CD4-positive, alpha-beta T cell treated with Interleukin-6 at 100 ng/mL for 8 hours (primary cell): Measurements from ENCODE around the gene PDCD5.
"Not testable (repeated sequence)": the region's sequence is repeated elsewhere in the genome, so short reads cannot be mapped to it uniquely, and the experiment has no call there.

Experiments used
- DNase-seq: peaks from one replicate; pipeline ENCODE4 v3.0.0-alpha.2; 2020; ENCODE audit warnings: mixed read lengths, low spot score

Gene PDCD5, protein sequence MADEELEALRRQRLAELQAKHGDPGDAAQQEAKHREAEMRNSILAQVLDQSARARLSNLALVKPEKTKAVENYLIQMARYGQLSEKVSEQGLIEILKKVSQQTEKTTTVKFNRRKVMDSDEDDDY

DNA sequence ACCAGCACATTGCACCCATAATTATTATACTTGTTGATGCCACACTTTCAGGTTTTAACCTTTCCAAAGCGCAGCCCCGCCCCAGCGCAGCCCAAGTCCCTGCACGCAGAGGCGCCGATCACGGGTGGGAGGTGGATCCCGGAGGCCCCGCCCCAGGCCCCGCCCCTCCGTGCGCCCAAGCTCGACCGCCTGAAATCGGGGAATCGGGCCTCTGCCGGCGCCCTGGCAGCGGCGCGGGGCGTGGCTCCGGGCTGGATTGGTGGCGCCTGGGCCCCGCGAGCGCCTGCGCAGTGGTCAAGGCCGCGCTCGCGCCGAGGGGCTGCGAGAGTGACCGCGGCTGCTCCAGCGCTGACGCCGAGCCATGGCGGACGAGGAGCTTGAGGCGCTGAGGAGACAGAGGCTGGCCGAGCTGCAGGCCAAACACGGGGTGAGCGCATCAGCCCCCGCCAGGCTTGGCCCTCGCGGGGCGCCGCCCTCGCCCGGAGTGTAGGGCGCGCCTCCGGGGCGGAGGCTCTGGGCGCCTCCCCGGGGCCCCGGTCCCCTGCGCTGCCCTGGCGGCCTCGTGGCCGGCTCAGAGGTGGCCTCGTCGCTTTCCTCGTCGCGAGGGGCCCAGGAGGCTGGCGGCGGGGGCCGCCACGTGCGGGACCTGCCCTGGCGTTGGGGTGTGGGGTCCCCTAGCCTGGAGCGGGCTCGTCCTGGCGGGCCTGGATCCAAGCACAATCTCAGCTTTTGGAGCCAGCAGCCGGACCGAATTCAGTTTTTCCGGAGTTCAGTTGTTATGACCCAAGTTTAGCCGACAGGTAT lies at the start of gene PDCD5:
PDCD5 (plus strand) TSS at position 290 of the 804 bp plus-strand sequence; CDS start at position 362, 72 bp downstream.
- DNase-seq = peak; percentile 97

DNA sequence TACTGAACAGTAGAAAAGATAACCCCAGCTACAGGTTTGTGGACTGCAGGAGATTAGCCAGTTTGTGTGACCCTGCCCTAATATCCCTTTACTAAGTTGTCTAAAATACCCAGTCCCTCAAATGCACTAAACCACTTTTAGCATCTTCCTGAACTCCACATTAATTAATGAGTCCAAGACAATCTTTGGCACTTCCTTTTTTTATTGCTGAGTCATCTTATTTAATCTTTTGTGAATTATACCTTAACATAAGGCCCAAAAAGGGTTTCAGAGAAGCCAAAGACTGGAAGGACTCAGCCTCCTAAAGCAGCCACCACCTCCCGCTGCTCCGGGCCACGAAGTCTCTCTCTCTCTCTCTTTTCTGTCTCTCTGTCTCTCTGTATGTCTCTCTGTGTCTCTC lies 48.8 kb upstream of the PDCD5 start:
- no peak for DNase-seq

DNA sequence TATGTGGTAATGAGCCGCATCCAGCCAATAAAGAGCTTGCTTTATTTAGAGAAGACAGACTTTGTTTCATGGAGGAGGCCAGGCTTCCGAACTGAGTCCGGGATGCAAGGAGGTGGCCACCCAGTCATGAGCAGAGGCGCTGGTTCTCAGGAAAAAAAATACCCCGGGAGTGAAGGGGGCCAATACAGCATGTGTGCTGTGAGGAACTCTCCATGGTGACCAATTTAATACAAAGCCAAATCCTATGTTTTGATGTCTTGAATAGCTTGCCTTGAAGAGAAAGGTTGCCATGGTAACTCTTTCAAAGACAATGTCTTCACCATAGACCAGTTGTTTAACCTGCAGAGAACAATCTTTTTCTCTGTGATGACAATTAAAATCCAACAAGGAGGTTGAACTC lies 43.4 kb upstream of the PDCD5 start:
- no peak for DNase-seq

DNA sequence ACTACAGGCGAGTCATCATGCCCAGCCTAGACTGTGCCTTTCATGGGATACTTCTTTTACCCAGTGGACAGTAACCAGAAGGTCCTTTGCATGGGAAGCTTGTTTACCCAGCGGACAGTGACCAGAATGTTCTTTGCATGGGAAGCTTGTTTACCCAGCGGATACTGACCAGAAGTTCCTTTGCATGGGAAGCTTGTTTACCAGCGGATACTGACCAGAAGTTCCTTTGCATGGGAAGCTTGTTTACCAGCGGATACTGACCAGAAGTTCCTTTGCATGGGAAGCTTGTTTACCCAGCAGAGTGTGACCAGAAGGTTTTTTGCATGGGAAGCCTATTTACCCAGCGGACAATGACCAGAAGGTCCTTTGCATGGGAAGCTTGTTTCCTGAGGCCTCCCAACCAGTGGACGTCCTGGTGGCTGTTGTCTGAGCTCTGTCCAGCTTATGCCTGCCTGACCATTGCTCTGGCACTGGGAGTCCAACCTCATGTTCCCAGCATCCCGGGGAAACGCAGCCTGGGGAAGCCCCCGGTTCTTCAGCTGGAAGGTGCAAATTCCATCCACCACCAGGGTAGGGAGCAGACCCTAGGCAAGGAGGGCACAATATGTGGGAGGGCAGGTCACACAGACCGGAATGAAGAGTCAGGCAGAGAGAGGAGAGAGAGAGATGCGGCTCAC lies 41.6 kb upstream of the PDCD5 start:
- no peak for DNase-seq

DNA sequence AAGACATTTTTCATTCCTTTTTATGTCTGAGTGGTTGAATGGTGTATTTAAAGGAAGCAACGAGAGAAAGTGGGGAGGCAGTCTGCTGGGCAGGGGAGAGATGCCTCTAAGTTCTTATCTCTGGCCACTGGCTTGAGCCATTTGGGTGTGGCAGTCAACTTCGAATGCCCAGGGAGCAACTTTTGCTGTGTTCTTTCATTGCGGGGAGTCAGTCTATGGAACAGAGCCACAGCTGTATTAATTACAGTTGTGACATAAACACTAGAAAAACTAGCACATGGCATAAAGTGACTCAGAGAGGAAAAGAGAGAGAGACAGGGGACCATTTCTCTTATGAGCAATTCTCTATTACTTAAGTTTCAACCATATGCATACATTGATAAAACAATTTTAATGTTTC lies 40.4 kb upstream of the PDCD5 start:
- no peak for DNase-seq

DNA sequence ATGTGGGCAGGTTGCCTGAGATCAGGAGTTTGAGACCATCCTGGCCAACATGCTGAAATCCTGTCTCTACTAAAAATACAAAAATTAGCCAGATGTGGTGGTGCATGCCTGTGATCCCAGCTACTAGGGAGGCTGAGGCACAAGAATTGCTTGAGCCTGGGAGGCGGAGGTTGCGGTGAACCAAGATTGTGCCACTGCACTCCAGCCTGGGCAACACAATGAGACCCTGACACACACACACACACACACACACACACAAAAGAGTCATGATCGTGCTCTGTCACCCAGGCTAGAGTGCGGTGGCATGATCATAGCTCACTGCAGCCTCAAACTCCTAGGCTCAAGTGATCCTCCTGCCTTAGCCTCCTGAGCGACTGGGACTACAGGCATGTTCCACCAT lies 39.6 kb upstream of the PDCD5 start:
- not testable (repeated sequence) for DNase-seq

DNA sequence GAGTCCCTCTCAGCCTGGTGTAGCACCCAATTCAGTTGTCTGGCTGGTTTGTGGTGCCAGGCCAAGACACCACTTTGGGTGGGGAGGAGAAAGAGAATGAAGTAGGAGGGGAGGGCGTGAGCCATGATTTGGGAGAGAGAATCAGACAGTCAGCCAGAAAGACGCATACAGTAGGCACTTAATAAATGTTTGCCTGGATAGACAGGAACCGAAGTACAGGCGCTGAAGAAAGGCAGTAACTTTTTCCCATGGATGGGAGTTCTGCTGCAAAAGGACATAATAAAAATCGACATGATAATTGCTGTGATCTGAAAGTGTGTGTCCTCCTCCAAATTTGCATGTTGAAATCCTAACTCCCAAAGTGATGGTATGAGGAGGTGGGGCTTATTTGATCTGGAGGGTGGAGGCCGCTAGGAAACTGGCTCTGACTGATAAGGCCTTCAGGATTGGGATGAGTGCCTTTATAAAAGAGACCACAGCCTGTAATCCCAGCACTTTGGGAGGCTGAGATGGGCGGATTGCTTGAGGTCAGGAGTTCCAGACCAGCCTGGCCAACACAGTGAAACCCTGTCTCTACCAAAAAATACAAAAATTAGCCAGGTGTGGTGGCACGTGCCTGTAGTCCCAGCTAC lies 38.4 kb upstream of the PDCD5 start:
- DNase-seq = no peak

DNA sequence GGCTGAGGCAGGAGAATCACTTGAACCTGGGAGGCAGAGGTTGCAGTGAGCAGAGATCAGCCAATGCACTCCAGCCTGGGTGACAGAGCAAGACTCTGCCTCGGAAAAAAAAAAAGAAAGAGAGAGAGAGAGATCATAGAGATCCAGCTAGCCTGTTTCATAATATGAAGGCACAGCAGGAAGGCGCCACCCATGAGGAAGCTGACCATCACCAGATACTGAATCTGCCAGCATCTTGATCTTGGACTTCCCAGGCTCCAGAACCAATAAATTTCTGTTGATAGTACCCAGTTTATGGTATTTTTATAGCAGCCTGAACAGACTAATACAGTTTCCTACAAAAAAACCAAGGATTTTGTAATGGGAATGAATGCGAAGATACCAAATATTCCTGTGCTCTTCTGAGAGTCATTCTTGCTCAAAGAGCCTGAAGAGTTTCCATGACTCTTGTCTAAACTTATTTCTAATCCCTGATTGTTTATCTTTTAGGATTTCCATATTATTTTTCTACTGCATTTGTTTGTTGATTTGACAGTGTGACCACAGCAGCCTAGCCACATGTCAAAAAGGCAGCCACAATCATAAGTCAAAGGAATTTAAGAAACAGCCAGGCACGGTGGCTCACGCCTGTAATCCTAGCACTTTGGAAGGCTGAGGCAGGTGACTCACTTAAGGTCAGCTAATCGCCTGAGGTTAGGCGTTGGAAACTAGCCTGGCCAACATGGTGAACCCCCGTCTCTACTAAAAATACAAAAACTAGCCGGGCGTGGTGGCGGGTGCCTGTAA lies 37.7 kb upstream of the PDCD5 start:
- no peak for DNase-seq

DNA sequence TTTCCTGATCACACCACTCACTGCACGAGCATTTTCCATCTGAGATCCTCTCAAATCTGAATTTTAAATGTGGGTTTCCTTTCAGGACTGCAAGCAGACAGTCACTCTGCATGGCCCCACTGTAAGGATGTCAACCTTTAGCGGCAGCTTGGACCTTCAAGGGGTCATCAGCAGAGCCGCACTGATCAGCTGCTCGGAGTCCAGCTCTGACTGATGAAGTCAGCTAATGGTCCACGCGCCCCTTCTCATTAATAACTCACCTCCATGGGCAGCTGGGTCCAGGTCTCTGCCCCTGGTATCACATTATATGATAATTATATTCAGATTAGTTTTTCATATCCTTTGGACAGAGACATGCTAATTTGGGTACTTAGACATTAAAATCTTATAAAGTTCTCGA lies 36.1 kb upstream of the PDCD5 start:
- DNase-seq = no peak

DNA sequence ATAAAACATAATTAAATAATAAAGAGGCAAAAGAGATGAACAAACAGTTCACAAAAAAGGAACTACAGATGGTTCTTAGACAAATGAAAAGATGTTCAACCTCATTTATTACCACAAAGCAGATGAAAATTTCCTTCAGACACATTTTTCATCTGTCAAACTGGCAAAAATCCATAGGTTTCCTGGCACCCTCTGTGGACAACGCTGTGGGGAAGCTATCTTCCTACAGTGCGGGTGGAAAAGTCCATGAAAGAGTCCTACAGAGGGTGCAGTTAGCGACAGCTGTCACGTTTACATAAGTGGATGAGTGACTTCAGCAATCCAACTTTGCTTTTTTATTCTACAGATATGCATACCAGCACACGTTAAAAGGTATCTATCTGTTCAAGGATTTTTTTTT lies 30.3 kb upstream of the PDCD5 start:
- DNase-seq = no peak

DNA sequence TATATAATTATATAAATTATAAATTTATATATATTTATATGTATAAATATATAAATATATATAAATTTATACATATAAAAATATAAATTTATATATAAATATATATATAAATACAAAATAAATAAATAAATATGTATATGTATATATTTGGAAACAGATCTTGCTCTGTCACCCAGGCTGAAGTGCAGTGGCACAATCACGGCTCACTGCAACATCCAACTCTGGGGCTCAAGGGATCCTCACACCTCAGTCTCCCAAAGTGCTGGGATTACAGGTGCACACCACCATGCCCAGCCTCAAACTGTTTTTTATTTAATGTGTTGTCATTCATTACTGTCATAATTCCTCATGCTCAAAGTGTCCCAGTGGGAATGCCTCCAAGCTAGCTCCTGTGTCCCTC lies 25.2 kb upstream of the PDCD5 start:
- DNase-seq = no peak

DNA sequence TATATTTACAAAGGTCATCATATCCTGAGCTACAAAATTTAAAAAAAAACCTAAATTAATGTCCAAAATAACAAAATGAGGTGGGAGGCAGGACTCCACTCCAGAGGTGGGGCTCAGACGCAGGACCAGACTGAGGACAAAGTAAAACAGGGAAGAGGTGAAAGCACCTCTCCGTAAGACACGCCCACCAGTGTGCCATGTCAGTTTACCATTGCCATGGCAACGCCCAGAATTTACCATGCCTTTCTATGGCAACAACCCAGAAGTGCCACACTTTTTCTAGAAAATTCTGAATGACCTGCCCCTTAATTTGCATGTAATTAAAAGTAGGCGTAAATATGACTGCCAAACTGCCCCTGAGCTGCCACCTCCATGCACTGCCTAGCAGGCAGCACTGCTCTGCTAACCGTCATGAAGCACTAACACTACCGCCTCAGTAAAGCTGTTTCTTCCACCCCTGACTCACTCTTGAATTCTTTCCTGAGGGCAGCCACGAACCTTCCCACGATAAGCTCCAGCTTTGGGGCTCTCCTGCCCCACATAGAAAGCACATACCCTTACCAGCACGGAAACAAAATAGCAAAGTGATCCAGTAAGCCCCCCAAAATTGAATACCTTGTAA lies 22.3 kb upstream of the PDCD5 start:
- DNase-seq = no peak

DNA sequence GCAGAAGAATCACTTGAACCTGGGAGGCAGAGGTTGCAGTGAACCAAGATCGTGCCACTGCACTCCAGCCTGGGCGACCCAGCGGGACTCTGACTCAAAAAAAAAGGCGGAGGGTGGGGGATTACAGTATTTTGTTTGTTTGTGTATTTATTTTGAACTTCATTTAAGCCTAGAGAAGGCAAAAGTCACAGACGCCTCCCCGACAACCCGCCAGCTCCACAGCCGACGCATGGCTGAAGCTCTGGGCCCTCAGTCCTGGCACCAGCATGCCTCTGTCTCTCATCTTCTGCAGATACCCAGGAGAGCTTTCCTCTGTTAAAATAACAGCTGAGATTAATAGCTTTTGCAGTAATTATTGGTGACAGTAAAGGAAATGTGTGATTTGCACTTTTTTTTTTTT lies 17.2 kb upstream of the PDCD5 start:
- no peak for DNase-seq

DNA sequence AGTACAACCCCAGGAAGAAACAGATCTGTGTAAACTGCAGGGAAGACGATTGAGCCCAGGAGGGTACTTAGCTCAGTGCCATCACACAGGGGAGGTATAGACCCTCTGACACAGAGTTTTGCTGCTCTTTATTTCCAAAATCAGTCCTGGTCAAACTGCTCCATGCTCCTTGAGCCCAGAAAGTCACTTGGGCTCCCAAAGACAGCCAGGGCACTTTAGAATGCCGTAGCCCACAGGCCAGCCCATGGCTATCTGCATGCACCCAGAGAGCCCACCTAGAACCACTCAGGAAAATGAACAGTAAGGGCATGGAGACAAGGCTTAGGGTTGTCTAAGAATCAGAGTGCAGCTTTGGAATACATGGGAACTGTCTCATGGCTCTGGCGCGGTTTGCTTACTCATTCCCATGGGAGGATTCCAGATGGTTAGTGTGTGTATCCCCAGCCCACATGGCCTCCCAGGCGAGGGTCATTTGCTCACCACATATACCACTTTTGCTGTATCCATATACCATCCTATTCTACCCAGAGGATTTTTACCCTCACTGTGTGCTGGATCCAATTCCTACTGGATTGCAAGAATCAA lies 14.7 kb upstream of the PDCD5 start:
- DNase-seq = no peak

DNA sequence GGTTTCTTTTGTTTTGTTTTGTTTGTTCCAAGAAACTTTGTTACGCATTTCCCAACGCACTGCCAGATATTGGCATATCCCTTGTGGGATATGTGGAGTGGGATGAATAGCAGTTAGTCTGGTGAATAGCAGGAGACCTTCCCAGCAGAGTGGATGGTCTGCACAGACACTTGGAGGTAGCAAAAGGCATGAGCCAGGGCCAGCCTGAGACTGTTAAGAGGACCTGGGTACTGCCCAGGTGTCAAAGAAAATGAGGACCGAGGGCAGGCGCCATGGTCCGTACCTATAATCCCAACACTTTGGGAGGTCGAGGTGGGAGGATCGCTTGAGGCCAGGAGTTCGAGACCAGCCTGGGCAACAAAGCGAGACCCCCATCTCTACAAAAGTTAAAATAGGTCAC lies 13.5 kb upstream of the PDCD5 start:
- no peak for DNase-seq

DNA sequence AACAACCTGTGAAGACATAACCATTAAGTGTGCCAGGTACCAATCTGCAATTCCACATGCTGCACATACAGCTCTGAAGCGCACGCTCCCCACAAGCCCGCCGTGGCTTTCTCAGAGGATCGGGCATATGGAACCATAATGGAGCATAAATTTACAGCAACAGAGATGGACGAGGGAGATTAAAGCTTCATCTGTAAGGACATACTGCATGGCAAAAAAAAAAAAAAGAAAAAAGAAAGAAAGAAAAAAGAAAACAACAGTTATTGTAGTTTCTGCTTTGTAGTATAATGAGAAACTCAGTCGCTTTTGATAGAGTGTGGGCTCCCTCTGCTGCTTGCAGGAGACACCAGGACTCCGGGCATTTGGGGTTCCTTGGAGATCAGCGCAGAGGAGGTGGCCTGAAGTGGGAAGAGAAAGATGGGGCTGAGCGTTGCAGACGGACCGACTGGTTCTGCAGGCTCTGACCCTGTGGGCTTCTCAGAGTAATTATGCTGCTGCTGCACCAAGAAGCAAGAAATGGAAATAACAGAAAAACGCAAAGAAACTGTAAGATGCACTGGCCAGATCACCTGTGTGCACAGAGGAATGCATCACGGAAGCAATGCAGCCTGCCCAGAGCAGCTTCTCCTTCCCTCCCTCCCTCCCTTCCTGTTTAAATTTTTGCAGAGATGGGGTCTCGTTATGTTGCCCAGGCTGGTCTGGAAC lies 10.8 kb upstream of the PDCD5 start:
- DNase-seq = peak; percentile 49

DNA sequence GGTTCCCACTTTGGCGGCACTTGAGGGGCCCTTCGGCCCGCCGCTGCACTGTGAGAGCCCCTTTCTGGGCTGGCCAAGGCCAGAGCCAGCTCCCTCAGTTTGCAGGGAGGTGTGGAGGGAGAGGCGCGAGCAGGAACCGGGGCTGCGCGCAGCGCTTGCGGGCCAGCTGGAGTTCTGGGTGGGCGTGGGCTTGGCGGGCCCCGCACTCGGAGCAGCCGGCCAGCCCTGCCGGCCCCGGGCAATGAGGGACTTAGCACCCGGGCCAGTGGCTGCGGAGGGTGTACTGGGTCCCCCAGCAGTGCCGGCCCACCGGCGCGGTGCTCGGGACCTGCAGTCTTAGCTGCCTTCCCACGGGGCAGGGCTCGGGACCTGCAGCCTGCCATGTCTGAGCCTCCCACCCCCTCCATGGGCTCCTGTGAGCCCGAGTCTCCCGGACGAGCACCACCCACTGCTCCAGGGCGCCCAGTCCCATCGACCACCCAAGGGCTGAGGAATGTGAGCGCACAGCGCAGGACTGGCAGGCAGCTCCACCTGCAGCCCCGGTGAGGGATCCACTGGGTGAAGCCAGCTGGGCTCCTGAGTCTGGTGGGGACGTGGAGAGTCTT lies 9.4 kb upstream of the PDCD5 start:
- not testable (repeated sequence) for DNase-seq

DNA sequence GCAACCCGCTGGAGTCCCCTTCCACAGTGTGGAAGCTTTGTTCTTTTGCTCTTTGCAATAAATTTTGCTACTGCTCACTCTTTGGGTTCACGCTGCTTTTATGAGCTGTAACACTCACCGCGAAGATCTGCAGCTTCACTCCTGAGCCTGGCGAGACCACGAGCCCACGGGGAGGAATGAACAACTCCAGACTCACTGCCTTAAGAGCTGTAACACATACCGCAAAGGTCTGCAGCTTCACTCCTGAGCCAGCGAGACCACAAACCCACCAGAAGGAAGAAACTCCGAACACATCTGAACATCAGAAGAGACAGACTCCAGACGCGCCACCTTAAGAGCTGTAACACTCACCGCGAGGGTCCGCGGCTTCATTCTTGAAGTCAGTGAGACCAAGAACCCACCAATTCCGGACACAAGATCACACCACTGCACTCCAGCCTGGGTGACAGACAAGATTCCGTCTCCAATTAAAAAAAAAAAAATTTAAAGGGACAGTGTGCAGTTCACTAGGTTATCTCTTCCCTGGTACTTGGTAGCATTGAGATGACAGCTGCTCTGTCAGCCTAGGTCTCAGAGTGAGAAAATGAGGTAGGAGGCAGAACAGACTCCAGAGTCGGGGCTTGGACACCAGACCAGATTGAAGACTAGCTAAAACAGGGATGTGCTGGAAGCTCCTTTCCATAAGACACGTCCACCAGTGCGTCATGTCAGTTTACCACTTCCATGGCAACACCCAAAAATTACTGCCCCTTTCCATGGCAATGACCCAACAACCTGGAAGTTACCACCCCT lies 8.1 kb upstream of the PDCD5 start:
- not testable (repeated sequence) for DNase-seq

DNA sequence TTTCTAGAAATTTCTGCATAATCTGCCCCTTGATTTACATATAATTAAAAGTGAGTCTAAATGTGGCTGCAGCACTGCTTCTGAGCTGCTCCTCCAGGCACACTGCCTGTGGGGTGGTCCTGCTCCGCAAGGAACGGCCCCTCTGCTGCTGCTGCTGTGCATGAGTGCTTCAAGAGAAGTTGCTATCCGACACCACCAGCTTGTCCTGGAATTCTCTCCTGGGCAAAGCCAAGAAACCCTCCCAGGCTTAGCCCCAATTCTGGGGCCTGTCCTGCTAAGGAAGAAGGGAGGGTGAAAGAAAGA lies 7.5 kb upstream of the PDCD5 start:
- no peak for DNase-seq

DNA sequence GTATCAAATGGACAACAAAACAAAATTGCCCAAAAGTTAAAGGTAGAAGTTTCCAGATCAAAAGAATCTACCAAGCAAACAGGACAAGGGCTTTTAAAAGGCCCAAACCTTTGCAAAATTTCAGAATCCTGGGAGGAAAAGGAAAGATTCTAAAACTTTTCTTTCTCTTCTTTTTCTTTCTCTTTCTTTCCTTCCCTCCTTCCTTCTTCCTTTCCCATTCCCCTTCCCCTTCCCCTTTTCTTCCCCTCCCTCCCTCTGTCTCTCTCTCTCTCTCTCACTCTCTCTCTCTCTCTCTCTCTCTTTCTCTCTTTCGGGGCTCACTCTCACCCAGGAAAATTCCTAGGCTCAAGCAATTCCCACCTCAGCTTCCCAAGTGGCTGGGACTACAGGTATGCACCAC lies 4.2 kb upstream of the PDCD5 start:
- DNase-seq = no peak
